Measurements from ENCODE around the gene PRSS56. TPM values are rescaled to one million over a fixed set of nuclear protein-coding genes. Genes with fewer than 3 reads are reported as not detected.
A peak's percentile ranks its signal among the peaks of the same experiment; 100 is the strongest.

The PRSS56 gene
- total and polyA plus RNA-seq, 2 of the 13 experiments (the other 11 are each of a cell fraction or from before 2014, with no cell fraction given) = not detected

DNA sequence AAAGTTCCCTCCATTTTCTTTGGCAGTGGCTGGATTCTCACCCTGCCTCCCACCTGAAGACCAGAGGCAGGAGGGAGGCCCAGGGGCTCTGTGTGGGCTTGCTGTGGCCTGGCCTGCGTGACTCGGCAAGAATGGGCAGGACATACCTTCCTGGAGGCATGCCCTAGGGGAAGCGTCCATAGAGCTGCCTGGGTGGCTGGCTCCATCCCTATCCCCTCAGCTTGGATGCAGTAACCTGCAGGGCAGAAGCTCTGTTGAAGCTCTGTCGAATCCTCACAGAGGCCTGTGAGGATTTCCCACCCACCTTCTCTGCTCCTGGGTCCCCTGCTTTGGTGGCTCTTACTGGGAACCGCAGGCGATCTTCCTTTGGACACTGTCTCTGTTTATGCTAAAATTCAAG, 1.3 kb upstream of the PRSS56 start:
- BruUV-seq (replicated peaks) = no TSS peak
- Histone ChIP-seq H3K9ac (ENCODE audit: insufficient read depth, low read depth, low read length) (no peak overlapping the region), H2AFZ (ENCODE audit: low read length) (no peak overlapping the region), H3K4me1 (ENCODE audit: insufficient read depth, low read length) (peaks cover 9% of the 10 kb centered on the region), H3K36me3 (replicated peaks in 1 of 2; ENCODE audit: control insufficient read depth in 1 of 2, insufficient read depth in 2 of 2, low read length in 2 of 2) (no peaks in the 10 kb centered on the region), H3K4me2 (ENCODE audit: low read depth, low read length) (no peak overlapping the region), H3K27ac (ENCODE audit: extremely low read length, insufficient read depth, low read length) (no peak overlapping the region), H3K79me2 (ENCODE audit: insufficient read depth, low read length) (no peaks in the 10 kb centered on the region), H4K20me1 (ENCODE audit: insufficient read depth, low read length) (no peaks in the 10 kb centered on the region; the same call in 1 of the 2 replicates), H3K9me3 (ENCODE audit: low read length) (no peaks in the 10 kb centered on the region), H3K4me3 (replicated peaks in 1 of 3; ENCODE audit: insufficient read depth in 1 of 3, low read depth in 2 of 3, low read length in 3 of 3) (no peak overlapping the region), H3K27me3 (ENCODE audit: control insufficient read depth in 1 of 2, insufficient read depth in 2 of 2, low read length in 2 of 2) (peaks cover 27 to 90% of the 10 kb centered on the region in 2 experiments)
- ChIA-PET POLR2A (no interaction called here), CTCF (ENCODE audit: low intra/inter-chr PET ratio, low total read pairs) (no interaction called here)
- no peak for DNase-seq (ENCODE audit: low spot score)
- FAIRE-seq = no peak
- 34% methylated on average over 5 of the region's 6 CpGs for WGBS (ENCODE audit: low lambda C conversion rate)
- 0 out of 2 replicates have a peak, but pooled peaks have one; percentile 35 for TF ChIP-seq NFE2 (CRISPR knock-in tag; IDR thresholded peaks at IDR 0.05)
- TF ChIP-seq MLLT10 (CRISPR knock-in tag; IDR thresholded peaks at IDR 0.05) = no peak
- TF ChIP-seq, protein P1, sequence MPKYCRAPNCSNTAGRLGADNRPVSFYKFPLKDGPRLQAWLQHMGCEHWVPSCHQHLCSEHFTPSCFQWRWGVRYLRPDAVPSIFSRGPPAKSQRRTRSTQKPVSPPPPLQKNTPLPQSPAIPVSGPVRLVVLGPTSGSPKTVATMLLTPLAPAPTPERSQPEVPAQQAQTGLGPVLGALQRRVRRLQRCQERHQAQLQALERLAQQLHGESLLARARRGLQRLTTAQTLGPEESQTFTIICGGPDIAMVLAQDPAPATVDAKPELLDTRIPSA (CRISPR knock-in tag; IDR thresholded peaks at IDR 0.05; ENCODE audit: borderline replicate concordance) = no peak
- ATAC-seq = no peak
- intact Hi-C loops (cut with micrococcal nuclease; ENCODE audit: unreplicated experiment) (no loop called here), in situ Hi-C loops (cut with HindIII; ENCODE audit: extremely low pct_ligation_motif_present, low pct_unique_long_range_greater_than_20kb) (loop anchor here (5.0 kb wide), 1 partner anchor 62 kb away; the partner anchor contains the start of gene ALPI)

DNA sequence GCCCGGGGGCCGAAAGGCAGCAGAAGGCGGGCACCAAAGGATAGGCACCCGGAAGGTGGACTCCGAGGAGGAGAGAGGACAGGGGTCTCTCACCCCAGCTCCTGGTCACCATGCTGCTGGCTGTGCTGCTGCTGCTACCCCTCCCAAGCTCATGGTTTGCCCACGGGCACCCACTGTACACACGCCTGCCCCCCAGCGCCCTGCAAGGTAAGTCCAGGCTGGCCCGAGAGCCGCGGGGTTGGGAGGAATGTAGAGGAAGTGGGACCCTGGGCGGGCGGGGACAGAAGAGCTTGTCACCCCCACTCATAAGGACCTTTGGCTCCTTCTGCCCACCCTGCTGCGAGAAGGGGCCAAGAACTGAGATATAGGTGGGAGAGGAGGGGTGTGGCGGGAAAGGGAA, 301 bp downstream of the PRSS56 start:
- ATAC-seq (no peak), FAIRE-seq (no peak)

More for the DNA sequence above, 301 bp downstream of the PRSS56 start:
- TF ChIP-seq ZNF441 (CRISPR knock-in tag; IDR thresholded peaks at IDR 0.05; ENCODE audit: borderline replicate concordance) = no peak
- TF ChIP-seq, protein P2, sequence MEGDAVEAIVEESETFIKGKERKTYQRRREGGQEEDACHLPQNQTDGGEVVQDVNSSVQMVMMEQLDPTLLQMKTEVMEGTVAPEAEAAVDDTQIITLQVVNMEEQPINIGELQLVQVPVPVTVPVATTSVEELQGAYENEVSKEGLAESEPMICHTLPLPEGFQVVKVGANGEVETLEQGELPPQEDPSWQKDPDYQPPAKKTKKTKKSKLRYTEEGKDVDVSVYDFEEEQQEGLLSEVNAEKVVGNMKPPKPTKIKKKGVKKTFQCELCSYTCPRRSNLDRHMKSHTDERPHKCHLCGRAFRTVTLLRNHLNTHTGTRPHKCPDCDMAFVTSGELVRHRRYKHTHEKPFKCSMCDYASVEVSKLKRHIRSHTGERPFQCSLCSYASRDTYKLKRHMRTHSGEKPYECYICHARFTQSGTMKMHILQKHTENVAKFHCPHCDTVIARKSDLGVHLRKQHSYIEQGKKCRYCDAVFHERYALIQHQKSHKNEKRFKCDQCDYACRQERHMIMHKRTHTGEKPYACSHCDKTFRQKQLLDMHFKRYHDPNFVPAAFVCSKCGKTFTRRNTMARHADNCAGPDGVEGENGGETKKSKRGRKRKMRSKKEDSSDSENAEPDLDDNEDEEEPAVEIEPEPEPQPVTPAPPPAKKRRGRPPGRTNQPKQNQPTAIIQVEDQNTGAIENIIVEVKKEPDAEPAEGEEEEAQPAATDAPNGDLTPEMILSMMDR (CRISPR knock-in tag; IDR thresholded peaks at IDR 0.05) = peak; percentile 20; the same call in 1 of the 2 replicates
- 0 out of 2 replicates have a peak, but pooled peaks have one; percentile 64 for TF ChIP-seq HNRNPL (IDR thresholded peaks at IDR 0.05; ENCODE audit: low read depth, low read length)
- ChIA-PET CTCF (ENCODE audit: low intra/inter-chr PET ratio, low total read pairs) (no interaction called here), POLR2A (no interaction called here)
- Histone ChIP-seq H3K27ac (ENCODE audit: extremely low read length, insufficient read depth, low read length) (no peak overlapping the region), H3K4me2 (ENCODE audit: low read depth, low read length) (no peak overlapping the region), H4K20me1 (ENCODE audit: insufficient read depth, low read length) (no peaks in the 10 kb centered on the region; the same call in 1 of the 2 replicates), H3K9me3 (ENCODE audit: low read length) (no peaks in the 10 kb centered on the region), H3K36me3 (replicated peaks in 1 of 2; ENCODE audit: control insufficient read depth in 1 of 2, insufficient read depth in 2 of 2, low read length in 2 of 2) (no peaks in the 10 kb centered on the region), H3K27me3 (ENCODE audit: control insufficient read depth in 1 of 2, insufficient read depth in 2 of 2, low read length in 2 of 2) (peaks cover 29 to 92% of the 10 kb centered on the region in 2 experiments), H3K9ac (ENCODE audit: insufficient read depth, low read depth, low read length) (no peak overlapping the region), H2AFZ (ENCODE audit: low read length) (no peak overlapping the region), H3K79me2 (ENCODE audit: insufficient read depth, low read length) (no peaks in the 10 kb centered on the region), H3K4me3 (replicated peaks in 1 of 3; ENCODE audit: insufficient read depth in 1 of 3, low read depth in 2 of 3, low read length in 3 of 3) (no peak overlapping the region), H3K4me1 (ENCODE audit: insufficient read depth, low read length) (peaks cover 23% of the 10 kb centered on the region)
- no peak for DNase-seq (ENCODE audit: low spot score)
- in situ Hi-C loops (cut with HindIII; ENCODE audit: extremely low pct_ligation_motif_present, low pct_unique_long_range_greater_than_20kb) (no loop called here), intact Hi-C loops (cut with micrococcal nuclease; ENCODE audit: unreplicated experiment) (loop anchor here (5.0 to 10.0 kb wide), 3 partner anchors 43 to 616 kb away; no protein-coding TSS in a partner anchor)
- BruUV-seq (replicated peaks) = no TSS peak
- WGBS (ENCODE audit: low lambda C conversion rate) = 12% methylated on average over 15 of the region's 15 CpGs

Data from HepG2 (cell line).